HG03432 (cell line): ENCODE measurements around the gene DOC2B.
"Not testable (repeated sequence)": the region's sequence is repeated elsewhere in the genome, so short reads cannot be mapped to it uniquely, and the experiment has no call there.

ENCODE experiments used
- ATAC-seq: cut with Tn5 transposase; IDR thresholded peaks from one replicate; pipeline ENCODE4 v1.9.1; 2021; ENCODE audit warnings: mild to moderate bottlenecking, moderate library complexity; ENCODE audit not compliant: unreplicated experiment

The DOC2B gene

GRCh38 chr17:193426-193810, 12.0 kb upstream of the DOC2B start:
- ATAC-seq = no peak

- ATAC-seq = no peak
These were observed 11.4 kb upstream of the DOC2B start for GRCh38 chr17:192666-193425.

GRCh38 chr17:189444-189843, 8.0 kb upstream of the DOC2B start:
- no peak for ATAC-seq

- no peak for ATAC-seq
These were observed 5.7 kb upstream of the DOC2B start for GRCh38 chr17:187130-187529.

- ATAC-seq = no peak
These were observed 4.1 kb upstream of the DOC2B start for GRCh38 chr17:185445-186138.

- no peak for ATAC-seq
These were observed 1.6 kb upstream of the DOC2B start for GRCh38 chr17:183021-183420.

GRCh38 chr17:182050-182751, 751 bp upstream of the DOC2B start:
- no peak for ATAC-seq

GRCh38 chr17:180381-181244, 837 bp downstream of the DOC2B start:
- ATAC-seq = no peak

- no peak for ATAC-seq
These were observed 1.6 kb downstream of the DOC2B start for GRCh38 chr17:179781-180380.

GRCh38 chr17:179066-179432, 2.4 kb downstream of the DOC2B start:
- no peak for ATAC-seq

- no peak for ATAC-seq
These were observed 3.0 kb downstream of the DOC2B start for GRCh38 chr17:178292-179065.

- ATAC-seq = no peak
These were observed 3.7 kb downstream of the DOC2B start for GRCh38 chr17:177762-178161.

- no peak for ATAC-seq
These were observed 4.3 kb downstream of the DOC2B start for GRCh38 chr17:177155-177554.

- ATAC-seq = no peak
These were observed 8.1 kb downstream of the DOC2B start for GRCh38 chr17:173166-173911.

GRCh38 chr17:172401-172800, 9.0 kb downstream of the DOC2B start:
- no peak for ATAC-seq

GRCh38 chr17:171871-172270, 9.6 kb downstream of the DOC2B start:
- no peak for ATAC-seq

- ATAC-seq = no peak
These were observed 11.2 kb downstream of the DOC2B start for GRCh38 chr17:170130-170670.

GRCh38 chr17:168614-169013, 12.8 kb downstream of the DOC2B start:
- ATAC-seq = not testable (repeated sequence)

- no peak for ATAC-seq
These were observed 15.5 kb downstream of the DOC2B start for GRCh38 chr17:165939-166338.
